H1 (cell line): Measurements from ENCODE around the gene PRR22. TPM values are rescaled to one million over a fixed set of nuclear protein-coding genes. Genes with fewer than 3 reads are reported as not detected.

Experiments used
- NANOG ChIP-seq: IDR thresholded peaks from 2 replicates; pipeline ENCODE4 v1.6.1; 2011; ENCODE audit warnings: low read length, low read depth, mild to moderate bottlenecking, inconsistent platforms; ENCODE audit not compliant: insufficient read depth, poor library complexity, severe bottlenecking
- PHF8 ChIP-seq: fragments of 200-600 bp; sonication (generic); conservative IDR thresholded peaks from 2 replicates; pipeline ENCODE4 v1.7.1; 2012; ENCODE audit warnings: low read depth, mild to moderate bottlenecking, inconsistent platforms, low read length, moderate library complexity
- polyA plus RNA-seq, 7 experiments: library from polyadenylated mRNA; depleted of rRNA in 3 of 7; stranded (reverse) in 5 of 7; unstranded in 2 of 7; fragments of >200 nt in 5 of 7; fragments of 200-250 nt in 2 of 7; gene quantifications; 1 replicate in 5 of 7; 2 replicates in 1 of 7; 4 replicates in 1 of 7; pipeline versions ENCODE4 v1.2.1 to v1.2.3, GENCODE V29; 2011 to 2013; ENCODE audit warnings: missing spikeins in 2 of 7, mixed read lengths in 2 of 7
- total RNA-seq: library from RNA; stranded (reverse); fragmentation: NEBNext Ultra II Directional; extraction: Animal tissue kit (Norgen Biotek cat#: 25700); gene quantifications from 2 replicates; pipeline ENCODE4 v1.2.1, GENCODE V29; 2021

PRR22 gene
- total and polyA plus RNA-seq, 2 of the 8 experiments (the other 6 are each of a cell fraction or from before 2014, with no cell fraction given), result 1.9 to 2.1 TPM

- TF ChIP-seq NANOG (no peak), PHF8 (no peak)
These were observed 21.8 kb downstream of the PRR22 start (continued) for GRCh38 chr19:5762608-5763217.
